Psoas muscle (tissue), 8 donors: Measurements from ENCODE around the gene TRMT11. TPM values are rescaled to one million over a fixed set of nuclear protein-coding genes. Genes with fewer than 3 reads are reported as not detected.

Source experiments
- ATAC-seq, 4 donors: fragments of 200-7000 bp; cut with Tn5 transposase; one replicate each; pipeline ENCODE4 v1.9.1; 2020; ENCODE audit warnings: moderate library complexity in 3 of 4, mild to moderate bottlenecking in 2 of 4
- DNase-seq, 2 donors: peaks; one replicate each; pipeline ENCODE4 v3.0.0-alpha.2; 2020
- H3K27ac ChIP-seq: fragments of 200-600 bp; one replicate; pipeline ENCODE4 v1.8.0; 2022
- H3K27me3 ChIP-seq, 3 donors: fragments of 200-600 bp in 1 of 3; one replicate each; pipeline versions ENCODE4 v1.6.1 to v1.8.0; 2013 to 2022; ENCODE audit warnings: low read length in 2 of 3, mild to moderate bottlenecking in 2 of 3, moderate library complexity in 1 of 3; ENCODE audit not compliant: insufficient read depth in 3 of 3
- H3K36me3 ChIP-seq, 2 donors: fragments of 200-600 bp in 1 of 2; one replicate each; pipeline versions ENCODE4 v1.6.1 to v1.8.0; 2013 to 2022; ENCODE audit warnings: low read depth in 1 of 2, mild to moderate bottlenecking in 1 of 2, moderate library complexity in 1 of 2; ENCODE audit not compliant: insufficient read depth in 1 of 2
- H3K4me1 ChIP-seq: fragments of 200-600 bp; one replicate; pipeline ENCODE4 v1.8.0; 2022
- H3K4me3 ChIP-seq: fragments of 200-600 bp; one replicate; pipeline ENCODE4 v1.8.0; 2022; ENCODE audit warnings: mild to moderate bottlenecking
- H3K9me3 ChIP-seq: fragments of 200-600 bp; one replicate; pipeline ENCODE4 v1.8.0; 2022
- CTCF ChIP-seq: fragments of 200-600 bp; IDR thresholded peaks from one replicate; pipeline ENCODE4 v1.8.0; 2022; ENCODE audit warnings: antibody characterized with exemption
- WGBS, 3 donors: extraction: QIAGEN DNeasy Blood & Tissue Kit; methylation state at CpG; one replicate each; pipeline versions ENCODE4 v1.1.6 to v1.1.7; 2013; 5-methylcytosine and 5-hydroxymethylcytosine counted together
- intact Hi-C, 2 donors: fragments of 100-400 bp; cut with DNase I; formaldehyde crosslinking; loops; one replicate each; pipeline versions ENCODE4 v1.11.0 to v1.14.2; 2022
- polyA plus RNA-seq, 3 donors: library from polyadenylated mRNA; stranded (reverse); fragments of 200-250 nt; gene quantifications; one replicate each; pipeline ENCODE4 v1.2.3, GENCODE V29; 2013
- total RNA-seq, 4 donors: library from RNA; stranded (reverse); fragmentation: NEBNext Ultra II Directional in 2 of 4; extraction: Animal tissue kit (Norgen Biotek cat#: 25700) in 2 of 4; gene quantifications; one replicate each; pipeline versions ENCODE4 v1.2.1 to v1.2.4, GENCODE V29; 2021 to 2023
- donor health status: healthy with polysubstance abuse.
- donor health status: DM: no; HTN: no; CAD: no; lungs with moderate emphysema.
- donor health status: Bipolar disorder and iron deficiency.
- donor health status: healthy.
- donor health status: DM: yes; HTN: yes; CAD: no.
- donor health status: DM: no; HTN: no; CAD: no.
- donor health status: DM: no; HTN: no; CAD: no.
- donor health status: DM: yes; HTN: yes; CAD: no.

The TRMT11 gene
- total and polyA plus RNA-seq, 7 donors, result 4.1 to 9.3 (median 7.8) TPM

GRCh38 chr6:125981571-125982185, 4.7 kb upstream of the TRMT11 start:
- WGBS, 3 donors, result 91 to 95% (median 92%) methylated on average over 2 of the region's 2 CpGs
- ATAC-seq (no peak), DNase-seq (no peak)
- Histone ChIP-seq H3K4me1 (peaks cover 5% of the 10 kb centered on the region), H3K9me3 (no peaks in the 10 kb centered on the region), H3K27me3 (no peaks in the 10 kb centered on the region), H3K4me3 (no peak overlapping the region), H3K27ac (no peak overlapping the region), H3K36me3 (peaks cover 0 to 30% of the 10 kb centered on the region in 2 donors)
- intact Hi-C loops, result no loop called here
- no peak for TF ChIP-seq CTCF

DNA sequence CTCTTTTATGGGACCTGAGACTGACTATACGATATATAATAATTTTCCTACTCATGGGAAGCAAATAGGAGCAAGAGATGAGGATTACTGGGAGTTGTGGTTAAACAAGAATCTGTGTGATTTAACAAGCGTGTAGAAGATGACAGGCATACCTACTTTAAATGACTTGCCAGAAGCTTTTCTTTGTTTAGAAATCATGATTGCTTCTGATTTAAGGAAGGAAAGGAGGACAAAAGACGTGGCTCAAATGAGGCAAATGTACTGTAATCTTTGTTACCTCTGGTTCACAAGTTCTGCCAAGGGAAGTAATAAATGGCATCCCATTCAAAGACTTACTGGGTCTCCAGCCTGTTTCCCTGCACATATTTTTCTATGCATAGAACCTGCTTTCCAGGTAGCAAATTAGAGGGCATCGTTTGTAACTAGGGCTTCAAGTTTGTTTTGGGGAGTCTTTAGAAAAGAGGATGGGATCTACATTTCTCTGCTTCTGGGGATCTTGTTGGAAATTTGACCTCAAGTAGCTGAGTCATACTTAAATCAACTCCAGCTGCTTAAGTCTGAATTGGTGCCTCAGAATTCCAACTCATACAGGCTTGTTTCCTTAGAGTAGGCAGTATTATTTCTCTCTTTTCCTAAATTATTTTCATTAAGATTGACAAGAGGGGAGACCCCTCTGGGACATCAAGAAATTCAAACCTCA, 2.9 kb upstream of the TRMT11 start:
- ATAC-seq, result no peak
- intact Hi-C loops, result no loop called here
- no peak for TF ChIP-seq CTCF
- Histone ChIP-seq H3K4me3 (no peak overlapping the region), H3K27ac (no peak overlapping the region), H3K9me3 (no peaks in the 10 kb centered on the region), H3K4me1 (peaks cover 5% of the 10 kb centered on the region), H3K36me3 (peaks cover 0 to 19% of the 10 kb centered on the region in 2 donors), H3K27me3 (no peaks in the 10 kb centered on the region)
- 45 to 66% (median 52%) methylated on average over 4 of the region's 4 CpGs for WGBS, 3 donors
- no peak for DNase-seq

DNA sequence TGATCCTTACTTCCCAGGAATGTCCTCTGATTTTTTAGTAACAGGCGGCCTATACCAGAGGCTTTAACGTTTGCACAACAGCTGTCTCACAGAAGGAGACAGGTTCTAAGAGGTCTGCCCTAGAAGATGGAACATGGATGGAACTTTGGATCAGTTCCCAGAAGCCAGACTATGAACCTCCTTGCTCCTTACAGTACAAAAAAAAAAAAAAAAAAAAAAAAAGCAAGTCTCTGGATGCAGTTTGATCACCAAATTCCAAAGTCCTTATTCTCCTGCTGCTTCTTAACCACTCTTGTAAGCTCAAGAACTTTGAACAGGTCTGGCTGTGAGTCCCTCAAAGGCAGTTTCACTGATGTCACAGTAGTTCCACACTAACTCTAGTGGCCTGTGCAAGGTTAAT, 2.0 kb upstream of the TRMT11 start:
- no peak for TF ChIP-seq CTCF
- no peaks in the 10 kb centered on the region for H3K9me3 ChIP-seq
- peaks cover 5% of the 10 kb centered on the region for H3K4me1 ChIP-seq
- no peak overlapping the region for H3K4me3 ChIP-seq
- intact Hi-C loops, result no loop called here
- 59 to 65% (median 63%) methylated on average over 2 of the region's 2 CpGs for WGBS, 3 donors
- no peak overlapping the region for H3K27ac ChIP-seq
- no peak for DNase-seq
- H3K27me3 ChIP-seq, result no peaks in the 10 kb centered on the region
- ATAC-seq, result no peak
- peaks cover 0 to 13% of the 10 kb centered on the region in 2 donors for H3K36me3 ChIP-seq

- WGBS, 3 donors, result 79 to 86% (median 85%) methylated on average over 4 of the region's 4 CpGs
Measured at GRCh38 chr6:125985522-125985921, 818 bp upstream of the TRMT11 start.

More at GRCh38 chr6:125985522-125985921, 818 bp upstream of the TRMT11 start:
- no peaks in the 10 kb centered on the region for H3K9me3 ChIP-seq
- H3K4me3 ChIP-seq, result peak overlapping the region; percentile 76
- intact Hi-C loops, result no loop called here
- TF ChIP-seq CTCF, result no peak
- ATAC-seq (no peak), DNase-seq (no peak)
- peak overlapping the region; percentile 82 for H3K27ac ChIP-seq
- peaks cover 0 to 5% of the 10 kb centered on the region in 2 donors for H3K36me3 ChIP-seq
- no peaks in the 10 kb centered on the region for H3K27me3 ChIP-seq
- peaks cover 5% of the 10 kb centered on the region for H3K4me1 ChIP-seq
